WTC11 (cell line): Measurements from ENCODE around the gene FGD6. TPM values are rescaled to one million over a fixed set of nuclear protein-coding genes. Genes with fewer than 3 reads are reported as not detected.
A peak's percentile ranks its signal among the peaks of the same experiment; 100 is the strongest.

ENCODE experiments used
- ATAC-seq: fragments of 200-7000 bp; cut with Tn5 transposase; 2 replicates; pipeline ENCODE4 v1.10.0; 2021; ENCODE audit warnings: mild to moderate bottlenecking, moderate library complexity
- CTCF ChIA-PET: fragments of 300-600 bp; sonication (Branson Sonifier 250); formaldehyde crosslinking; loops from one replicate; lab custom pipeline; 2021; ENCODE audit warnings: antibody characterized with exemption; lab: Charles Lee
- POLR2A ChIA-PET: fragments of 350-600 bp; sonication (Branson Sonifier 250); formaldehyde crosslinking; loops from one replicate; lab custom pipeline; 2021; ENCODE audit warnings: antibody characterized with exemption; lab: Charles Lee
- DNase-seq: peaks from one replicate; pipeline ENCODE4 v3.0.0; 2021; ENCODE audit warnings: low spot score
- H3K27ac Mint-ChIP-seq: 2 replicates; pipeline ENCODE4 v1.8.0; 2021; ENCODE audit warnings: mixed read lengths
- H3K27me3 Mint-ChIP-seq: 2 replicates; pipeline ENCODE4 v1.8.0; 2021; ENCODE audit warnings: low read depth, mild to moderate bottlenecking, moderate library complexity, mixed read lengths
- H3K36me3 Mint-ChIP-seq: 2 replicates; pipeline ENCODE4 v1.8.0; 2021; ENCODE audit warnings: mixed read lengths
- H3K4me1 Mint-ChIP-seq: 2 replicates; pipeline ENCODE4 v1.8.0; 2022; ENCODE audit warnings: mixed read lengths
- H3K4me3 Mint-ChIP-seq: 2 replicates; pipeline ENCODE4 v1.8.0; 2021; ENCODE audit warnings: mild to moderate bottlenecking, moderate library complexity, mixed read lengths
- H3K9me3 Mint-ChIP-seq: 2 replicates; pipeline ENCODE4 v1.8.0; 2021; ENCODE audit warnings: mixed read lengths
- ATF2 ChIP-seq: sonication (generic); formaldehyde crosslinking; IDR thresholded peaks from 2 replicates; pipeline ENCODE4 v1.8.1; 2022; ENCODE audit warnings: low read depth, missing genetic modification reagents, borderline replicate concordance
- ATF3 ChIP-seq: sonication (generic); formaldehyde crosslinking; conservative IDR thresholded peaks from 2 replicates; pipeline ENCODE4 v1.8.1; 2022; ENCODE audit warnings: mild to moderate bottlenecking, missing genetic modification reagents
- FOXK1 ChIP-seq: sonication (generic); formaldehyde crosslinking; IDR thresholded peaks from 2 replicates; pipeline ENCODE4 v1.8.0; 2022; ENCODE audit warnings: mild to moderate bottlenecking, moderate library complexity, missing genetic modification reagents
- GTF2I ChIP-seq: fragments of 250-450 bp; sonication (Bioruptor Pico); conservative IDR thresholded peaks from 2 replicates; pipeline ENCODE4 v1.4.0; 2021; ENCODE audit warnings: mild to moderate bottlenecking
- MLX ChIP-seq: sonication (generic); formaldehyde crosslinking; IDR thresholded peaks from 2 replicates; pipeline ENCODE4 v1.8.1; 2023; ENCODE audit warnings: mild to moderate bottlenecking, missing genetic modification reagents, moderate library complexity
- MXD4 ChIP-seq: fragments of 250-450 bp; sonication (Bioruptor Pico); IDR thresholded peaks from 2 replicates; pipeline ENCODE4 v1.8.0; 2021; ENCODE audit warnings: mild to moderate bottlenecking, moderate library complexity, borderline replicate concordance
- NFE2L1 ChIP-seq: sonication (generic); formaldehyde crosslinking; IDR thresholded peaks from 2 replicates; pipeline ENCODE4 v1.8.1; 2023; ENCODE audit warnings: missing genetic modification reagents
- PRRX2 ChIP-seq: fragments of 250-450 bp; sonication (Bioruptor Pico); IDR thresholded peaks from 2 replicates; pipeline ENCODE4 v1.8.0; 2021; ENCODE audit warnings: mild to moderate bottlenecking
- TEAD1 ChIP-seq: sonication (generic); formaldehyde crosslinking; IDR thresholded peaks from 2 replicates; pipeline ENCODE4 v1.8.0; 2022; ENCODE audit warnings: mild to moderate bottlenecking, missing genetic modification reagents
- ZNF121 ChIP-seq: sonication (generic); formaldehyde crosslinking; IDR thresholded peaks from 2 replicates; pipeline ENCODE4 v1.8.0; 2023; ENCODE audit warnings: missing genetic modification reagents
- total RNA-seq: library from RNA; stranded (reverse); gene quantifications from 3 replicates; pipeline ENCODE4 v1.2.3, GENCODE V29; 2021

The FGD6 gene
- total RNA-seq, 1 experiment from 2014 or later = 28.2 TPM

- Mint-ChIP-seq H3K4me1 (peaks cover 81% of the 10 kb centered on the region), H3K36me3 (peaks cover 15% of the 10 kb centered on the region), H3K27me3 (no peaks in the 10 kb centered on the region), H3K9me3 (no peaks in the 10 kb centered on the region), H3K4me3 (peak overlapping the region; percentile 11; the same call in 1 of the 2 replicates), H3K27ac (peak overlapping the region; percentile 94)
- CTCF ChIA-PET = interaction anchor here (0.8 kb wide), 1 partner anchor 11 kb away, joined by 4 read pairs; the partner anchor contains the start of genes FGD6 and VEZT
- no peak for DNase-seq
- POLR2A ChIA-PET = interaction anchor here (4.9 kb wide), 1 partner anchor 10 kb away, joined by 24 read pairs; the partner anchor contains the start of genes FGD6 and VEZT
- ATAC-seq = no peak
- TF ChIP-seq MXD4 (CRISPR knock-in tag) (no peak), ATF3 (CRISPR knock-in tag) (no peak)
Measured at GRCh38 chr12:95206916-95207315, 10.4 kb downstream of the FGD6 start.

- Mint-ChIP-seq H3K4me1 (peaks cover 89% of the 10 kb centered on the region), H3K4me3 (0 out of 2 replicates have a peak overlapping the region, but pooled peaks have one; percentile 12), H3K36me3 (peaks cover 13% of the 10 kb centered on the region), H3K27ac (peak overlapping the region; percentile 95), H3K9me3 (no peaks in the 10 kb centered on the region), H3K27me3 (no peaks in the 10 kb centered on the region)
- ChIA-PET POLR2A (interaction anchor here (4.9 kb wide), 1 partner anchor 11 kb away, joined by 24 read pairs; the partner anchor contains the start of genes FGD6 and VEZT), CTCF (no interaction called here)
- DNase-seq (no peak), ATAC-seq (peak; percentile 51)
- TF ChIP-seq FOXK1 (CRISPR knock-in tag) (peak; percentile 33; the same call in 1 of the 2 replicates), NFE2L1 (CRISPR knock-in tag) (0 out of 2 replicates have a peak, but pooled peaks have one; percentile 30), ATF2 (CRISPR knock-in tag) (no peak), MLX (CRISPR knock-in tag) (no peak)
Measured at GRCh38 chr12:95205685-95206084, 11.6 kb downstream of the FGD6 start.

- CTCF ChIA-PET = no interaction called here
- Mint-ChIP-seq H3K27me3 (no peaks in the 10 kb centered on the region), H3K4me1 (peaks cover 89% of the 10 kb centered on the region), H3K36me3 (peaks cover 10% of the 10 kb centered on the region), H3K9me3 (no peaks in the 10 kb centered on the region), H3K27ac (peak overlapping the region; percentile 99), H3K4me3 (no peak overlapping the region)
- DNase-seq (no peak), ATAC-seq (no peak)
- TF ChIP-seq ZNF121 (CRISPR knock-in tag) = peak; percentile 95; the same call in 1 of the 2 replicates
- TF ChIP-seq TEAD1 = no peak
- POLR2A ChIA-PET = interaction anchor here (4.9 kb wide), 1 partner anchor 12 kb away, joined by 24 read pairs; the partner anchor contains the start of genes FGD6 and VEZT
Measured at GRCh38 chr12:95205016-95205624, 12.1 kb downstream of the FGD6 start.

- no peaks in the 10 kb centered on the region for H3K27me3 Mint-ChIP-seq
- peak; percentile 41 for DNase-seq
- H3K27ac Mint-ChIP-seq = peak overlapping the region; percentile 99
- peaks cover 89% of the 10 kb centered on the region for H3K4me1 Mint-ChIP-seq
- CTCF ChIA-PET = interaction anchor here (1.1 kb wide), 1 partner anchor 87 kb away, joined by 5 read pairs; no protein-coding TSS in a partner anchor
- H3K9me3 Mint-ChIP-seq = no peaks in the 10 kb centered on the region
- POLR2A ChIA-PET = interaction anchor here (4.9 kb wide), 1 partner anchor 13 kb away, joined by 24 read pairs; the partner anchor contains the start of genes FGD6 and VEZT
- no peak for TF ChIP-seq PRRX2 (CRISPR knock-in tag)
- TF ChIP-seq NFE2L1 (CRISPR knock-in tag) = peak; percentile 91
- no peak for TF ChIP-seq GTF2I (CRISPR knock-in tag)
- peak; percentile 76 for ATAC-seq
- H3K36me3 Mint-ChIP-seq = peaks cover 3% of the 10 kb centered on the region; the same call in 1 of the 2 replicates
- H3K4me3 Mint-ChIP-seq = peak overlapping the region; percentile 38; the same call in 1 of the 2 replicates
Measured at GRCh38 chr12:95204141-95204866, 13.0 kb downstream of the FGD6 start.
